Panc1 (cell line): ENCODE measurements around the gene SERPINA10.

ENCODE experiments used
- POLR2AphosphoS5 ChIP-seq: IDR thresholded peaks from 2 replicates; pipeline ENCODE4 v1.6.1; 2012; ENCODE audit warnings: mild to moderate bottlenecking, low read depth, low read length, moderate library complexity
- SIN3A ChIP-seq: IDR thresholded peaks from 2 replicates; pipeline ENCODE4 v1.6.1; 2012; ENCODE audit warnings: low read depth, mild to moderate bottlenecking, low read length, moderate library complexity, borderline replicate concordance; ENCODE audit not compliant: insufficient read depth
- TCF7L2 ChIP-seq: IDR thresholded peaks from 2 replicates; pipeline ENCODE4 v1.6.1; 2011; ENCODE audit warnings: mild to moderate bottlenecking, low read depth, low read length, inconsistent platforms
- TF ChIP-seq, protein P1 (sequence below): fragments of 450-650 bp; IDR thresholded peaks from 2 replicates; pipeline ENCODE4 v1.5.1; 2017; ENCODE audit warnings: mild to moderate bottlenecking

DNA sequence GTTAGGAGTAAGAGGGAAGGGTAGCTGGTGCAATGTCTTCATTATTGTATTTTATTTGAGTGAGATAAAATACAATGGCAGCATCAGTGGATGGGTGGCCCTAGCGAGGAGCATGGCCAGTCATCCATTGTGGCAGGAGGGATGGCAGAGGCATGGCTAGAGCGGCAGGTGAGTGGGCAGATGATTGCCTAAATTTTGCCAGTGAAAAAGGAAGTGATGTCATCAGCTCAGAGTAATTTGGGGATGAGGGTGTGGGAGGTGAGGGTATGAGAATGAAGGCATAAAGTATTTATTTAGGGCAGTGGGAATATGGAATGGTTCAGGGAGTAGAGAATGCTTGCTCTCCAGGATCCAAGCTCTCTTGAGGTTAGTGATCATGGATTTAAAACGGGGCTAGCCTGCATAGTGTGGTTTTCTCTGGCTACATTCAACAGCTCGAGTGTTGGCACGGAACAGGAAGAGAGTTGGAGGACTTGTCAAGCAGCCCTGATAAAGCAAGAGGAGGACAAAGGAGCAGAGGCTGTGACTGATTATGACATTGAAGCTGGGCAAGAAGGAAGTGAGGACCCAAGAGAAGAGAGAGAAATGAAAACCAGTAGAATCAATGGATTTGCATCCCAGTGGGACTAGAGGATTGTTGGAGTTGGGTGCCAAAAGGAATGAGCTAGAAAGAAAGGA is 48.7 kb upstream of the SERPINA10 start:
- TF ChIP-seq, protein P1, sequence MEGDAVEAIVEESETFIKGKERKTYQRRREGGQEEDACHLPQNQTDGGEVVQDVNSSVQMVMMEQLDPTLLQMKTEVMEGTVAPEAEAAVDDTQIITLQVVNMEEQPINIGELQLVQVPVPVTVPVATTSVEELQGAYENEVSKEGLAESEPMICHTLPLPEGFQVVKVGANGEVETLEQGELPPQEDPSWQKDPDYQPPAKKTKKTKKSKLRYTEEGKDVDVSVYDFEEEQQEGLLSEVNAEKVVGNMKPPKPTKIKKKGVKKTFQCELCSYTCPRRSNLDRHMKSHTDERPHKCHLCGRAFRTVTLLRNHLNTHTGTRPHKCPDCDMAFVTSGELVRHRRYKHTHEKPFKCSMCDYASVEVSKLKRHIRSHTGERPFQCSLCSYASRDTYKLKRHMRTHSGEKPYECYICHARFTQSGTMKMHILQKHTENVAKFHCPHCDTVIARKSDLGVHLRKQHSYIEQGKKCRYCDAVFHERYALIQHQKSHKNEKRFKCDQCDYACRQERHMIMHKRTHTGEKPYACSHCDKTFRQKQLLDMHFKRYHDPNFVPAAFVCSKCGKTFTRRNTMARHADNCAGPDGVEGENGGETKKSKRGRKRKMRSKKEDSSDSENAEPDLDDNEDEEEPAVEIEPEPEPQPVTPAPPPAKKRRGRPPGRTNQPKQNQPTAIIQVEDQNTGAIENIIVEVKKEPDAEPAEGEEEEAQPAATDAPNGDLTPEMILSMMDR = no peak
- TF ChIP-seq POLR2AphosphoS5 = no peak
- TF ChIP-seq TCF7L2 = no peak
- no peak for TF ChIP-seq SIN3A
